Adrenal gland (tissue), 12 donors: ENCODE data around the gene ZBTB44. TPM values are rescaled to one million over a fixed set of nuclear protein-coding genes. Genes with fewer than 3 reads are reported as not detected.
A peak's percentile ranks its signal among the peaks of the same experiment; 100 is the strongest.

Experiments used
- DNase-seq, 7 donors: peaks; one replicate each; pipeline ENCODE4 v3.0.0-alpha.2; 2019 to 2020
- H3K27ac ChIP-seq, 5 donors: fragments of 200-600 bp; sonication (generic) in 4 of 5; 1 replicate in 3 of 5; 2 replicates in 2 of 5; pipeline versions ENCODE4 v1.5.1 to v1.8.0; 2016 to 2020; ENCODE audit warnings: mild to moderate bottlenecking in 1 of 5
- H3K27me3 ChIP-seq: fragments of 200-600 bp; 2 replicates; pipeline ENCODE4 v1.8.0; 2021
- H3K36me3 ChIP-seq, 2 donors: fragments of 200-600 bp; replicated peaks in 1 of 2; 1 replicate in 1 of 2; 2 replicates in 1 of 2; pipeline versions ENCODE4 v1.5.1 to v1.8.0; 2018 to 2022
- H3K4me1 ChIP-seq, 2 donors: fragments of 200-600 bp; replicated peaks in 1 of 2; 1 replicate in 1 of 2; 2 replicates in 1 of 2; pipeline versions ENCODE4 v1.5.1 to v1.8.0; 2018 to 2021
- H3K4me3 ChIP-seq, 4 donors: fragments of 200-600 bp; sonication (generic) in 3 of 4; one replicate each; pipeline ENCODE4 v1.5.1; 2016 to 2018
- H3K9me3 ChIP-seq, 3 donors: fragments of 200-600 bp; sonication (generic) in 1 of 3; replicated peaks in 1 of 3; 1 replicate in 2 of 3; 2 replicates in 1 of 3; pipeline versions ENCODE4 v1.5.1 to v1.8.0; 2016 to 2021
- POLR2A ChIP-seq, 2 donors: fragments of 450-650 bp; IDR thresholded peaks; one replicate each; pipeline ENCODE4 v1.6.1; 2017; ENCODE audit warnings: antibody characterized with exemption in 2 of 2, mild to moderate bottlenecking in 2 of 2, moderate library complexity in 1 of 2
- WGBS, 4 donors: extraction: QIAGEN DNeasy Blood & Tissue Kit in 2 of 4; methylation state at CpG; one replicate each; pipeline versions ENCODE4 v1.1.5 to v1.1.7; 2013 to 2017; 5-methylcytosine and 5-hydroxymethylcytosine counted together
- intact Hi-C, 2 donors: fragments of 100-400 bp; cut with DNase I; formaldehyde crosslinking; loops; one replicate each; pipeline versions ENCODE4 v1.14.1 to v1.15.0; 2022 to 2023
- polyA plus RNA-seq, 3 donors: library from polyadenylated mRNA; stranded (reverse); fragments of 200-250 nt in 2 of 3; fragments of 350-450 nt in 1 of 3; fragmentation: Illumina TruSeq in 1 of 3; extraction: RNeasy Lipid Tissue Mini Kit (QIAGEN cat#74804) in 1 of 3; gene quantifications; one replicate each; pipeline ENCODE4 v1.2.3, GENCODE V29; 2013 to 2014
- total RNA-seq, 9 donors: library from RNA; depleted of rRNA in 4 of 9; stranded (reverse); fragments of >200 nt in 4 of 9; fragments of 120-200 nt in 1 of 9; fragmentation: NEBNext Ultra II Directional in 1 of 9; extraction: Animal tissue kit (Norgen Biotek cat#: 25700) in 1 of 9; gene quantifications; one replicate each; pipeline versions ENCODE4 v1.1.0 to v1.2.4, GENCODE V29; 2013 to 2023
- TF ChIP-seq, protein P1 (sequence below), 6 experiments: fragments of 450-650 bp in 4 of 6; fragments of 200-600 bp in 2 of 6; sonication (generic) in 1 of 6; IDR thresholded peaks; 1 replicate in 5 of 6; 2 replicates in 1 of 6; pipeline versions ENCODE4 v1.5.1 to v1.8.0; 2016 to 2021; ENCODE audit warnings: antibody characterized with exemption in 6 of 6, mild to moderate bottlenecking in 2 of 6, moderate library complexity in 1 of 6
- donor health status: healthy with polysubstance abuse.
- donor health status: Bipolar disorder and iron deficiency.
- donor health status: DM: yes; HTN: yes; CAD: no.
- donor health status: DM: no; HTN: no; CAD: no.
- donor health status: DM: no; HTN: no; CAD: no.
- donor health status: DM: yes; HTN: yes; CAD: no.

The ZBTB44 gene
- total and polyA plus RNA-seq, 12 donors, result 10.1 to 94.3 (median 39.6) TPM

DNA sequence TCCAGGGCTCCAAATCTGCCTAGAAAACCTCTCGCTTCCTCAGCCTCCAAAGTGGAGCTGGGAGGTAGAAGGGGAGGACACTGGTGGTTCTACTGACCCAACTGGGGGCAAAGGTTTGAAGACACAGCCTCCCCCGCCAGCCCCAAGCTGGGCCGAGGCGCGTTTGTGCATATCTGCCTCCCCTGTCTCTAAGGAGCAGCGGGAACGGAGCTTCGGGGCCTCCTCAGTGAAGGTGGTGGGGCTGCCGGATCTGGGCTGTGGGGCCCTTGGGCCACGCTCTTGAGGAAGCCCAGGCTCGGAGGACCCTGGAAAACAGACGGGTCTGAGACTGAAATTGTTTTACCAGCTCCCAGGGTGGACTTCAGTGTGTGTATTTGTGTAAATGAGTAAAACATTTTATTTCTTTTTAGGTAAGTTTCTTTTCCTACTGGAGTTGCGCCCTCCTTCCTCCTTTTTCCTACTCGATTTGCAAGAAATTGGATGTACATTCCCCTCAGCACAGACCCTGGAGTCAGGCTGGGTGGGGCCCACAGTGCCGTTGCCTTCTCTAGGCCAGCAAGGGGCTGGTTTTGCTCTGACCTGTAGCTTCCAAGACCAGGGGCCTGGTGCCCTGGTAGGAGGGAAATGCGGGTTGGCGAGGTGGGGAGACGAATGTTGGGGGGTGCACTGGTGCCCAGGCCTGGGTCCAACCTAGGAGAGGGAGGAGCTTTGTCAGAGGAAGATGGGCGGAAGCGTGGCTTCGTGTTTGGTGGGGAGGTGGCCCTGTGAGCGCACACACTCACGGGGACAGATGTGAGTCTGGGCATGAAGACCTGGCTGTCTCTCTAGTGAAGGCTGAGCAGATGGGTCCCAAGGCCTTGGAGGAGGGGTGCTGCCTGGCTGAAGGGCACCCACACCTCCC, 104.5 kb downstream of the ZBTB44 start:
- peak in 3 of 7 donors; percentile 9 to 25 (median 14) for DNase-seq
- TF ChIP-seq, protein P1, sequence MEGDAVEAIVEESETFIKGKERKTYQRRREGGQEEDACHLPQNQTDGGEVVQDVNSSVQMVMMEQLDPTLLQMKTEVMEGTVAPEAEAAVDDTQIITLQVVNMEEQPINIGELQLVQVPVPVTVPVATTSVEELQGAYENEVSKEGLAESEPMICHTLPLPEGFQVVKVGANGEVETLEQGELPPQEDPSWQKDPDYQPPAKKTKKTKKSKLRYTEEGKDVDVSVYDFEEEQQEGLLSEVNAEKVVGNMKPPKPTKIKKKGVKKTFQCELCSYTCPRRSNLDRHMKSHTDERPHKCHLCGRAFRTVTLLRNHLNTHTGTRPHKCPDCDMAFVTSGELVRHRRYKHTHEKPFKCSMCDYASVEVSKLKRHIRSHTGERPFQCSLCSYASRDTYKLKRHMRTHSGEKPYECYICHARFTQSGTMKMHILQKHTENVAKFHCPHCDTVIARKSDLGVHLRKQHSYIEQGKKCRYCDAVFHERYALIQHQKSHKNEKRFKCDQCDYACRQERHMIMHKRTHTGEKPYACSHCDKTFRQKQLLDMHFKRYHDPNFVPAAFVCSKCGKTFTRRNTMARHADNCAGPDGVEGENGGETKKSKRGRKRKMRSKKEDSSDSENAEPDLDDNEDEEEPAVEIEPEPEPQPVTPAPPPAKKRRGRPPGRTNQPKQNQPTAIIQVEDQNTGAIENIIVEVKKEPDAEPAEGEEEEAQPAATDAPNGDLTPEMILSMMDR (IDR thresholded peaks at IDR 0.05), result no peak
- TF ChIP-seq POLR2A (IDR thresholded peaks at IDR 0.05), result no peak
- Histone ChIP-seq H3K4me1 (no peaks in the 10 kb centered on the region), H3K36me3 (no peaks in the 10 kb centered on the region), H3K9me3 (no peaks in the 10 kb centered on the region), H3K27me3 (no peaks in the 10 kb centered on the region), H3K27ac (no peak overlapping the region), H3K4me3 (no peak overlapping the region)
- WGBS, 4 donors, result 80 to 88% (median 82%) methylated on average over 21 to 23 of the region's 23 CpGs
- intact Hi-C loops, result loop anchor here (5.0 to 10.0 kb wide), 2 partner anchors 105 to 217 kb away; partner anchors contain the start of genes ADAMTS8 (in 2 of the 2) and ZBTB44 (in 1 of the 2)

DNA sequence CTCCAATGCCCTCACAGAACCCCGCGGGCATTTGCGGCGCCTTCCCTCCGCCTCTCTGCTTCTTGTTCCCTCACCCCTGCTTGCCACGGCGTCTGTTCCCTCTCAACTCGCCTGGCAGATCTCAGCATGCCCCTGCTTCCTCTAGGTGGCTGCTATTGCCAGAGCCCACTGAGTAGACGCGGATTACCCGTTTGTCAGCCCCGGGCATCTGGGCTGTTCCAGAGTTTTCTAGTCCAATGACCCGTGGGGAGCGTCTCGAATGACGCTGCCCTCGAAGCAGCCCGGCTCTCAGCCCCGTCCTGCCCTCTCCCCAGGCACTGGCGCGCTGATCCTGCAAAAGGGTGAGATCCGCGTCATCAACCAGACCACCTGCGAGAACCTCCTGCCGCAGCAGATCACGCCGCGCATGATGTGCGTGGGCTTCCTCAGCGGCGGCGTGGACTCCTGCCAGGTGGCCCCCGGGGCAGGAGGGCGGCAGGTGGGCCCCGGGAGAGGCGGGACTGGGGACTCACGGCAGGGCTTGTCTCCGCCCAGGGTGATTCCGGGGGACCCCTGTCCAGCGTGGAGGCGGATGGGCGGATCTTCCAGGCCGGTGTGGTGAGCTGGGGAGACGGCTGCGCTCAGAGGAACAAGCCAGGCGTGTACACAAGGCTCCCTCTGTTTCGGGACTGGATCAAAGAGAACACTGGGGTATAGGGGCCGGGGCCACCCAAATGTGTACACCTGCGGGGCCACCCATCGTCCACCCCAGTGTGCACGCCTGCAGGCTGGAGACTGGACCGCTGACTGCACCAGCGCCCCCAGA, 105.4 kb downstream of the ZBTB44 start:
- Histone ChIP-seq H3K4me3 (no peak overlapping the region), H3K36me3 (no peaks in the 10 kb centered on the region), H3K4me1 (no peaks in the 10 kb centered on the region), H3K27ac (no peak overlapping the region), H3K27me3 (no peaks in the 10 kb centered on the region), H3K9me3 (no peaks in the 10 kb centered on the region)
- WGBS, 4 donors, result 86 to 93% (median 91%) methylated on average over 31 to 53 of the region's 53 CpGs
- DNase-seq, result peak in 4 of 7 donors; percentile 4 to 25 (median 14)
- TF ChIP-seq, protein P1 (IDR thresholded peaks at IDR 0.05), result no peak
- TF ChIP-seq POLR2A (IDR thresholded peaks at IDR 0.05), result no peak
- intact Hi-C loops, result no loop called here

DNA sequence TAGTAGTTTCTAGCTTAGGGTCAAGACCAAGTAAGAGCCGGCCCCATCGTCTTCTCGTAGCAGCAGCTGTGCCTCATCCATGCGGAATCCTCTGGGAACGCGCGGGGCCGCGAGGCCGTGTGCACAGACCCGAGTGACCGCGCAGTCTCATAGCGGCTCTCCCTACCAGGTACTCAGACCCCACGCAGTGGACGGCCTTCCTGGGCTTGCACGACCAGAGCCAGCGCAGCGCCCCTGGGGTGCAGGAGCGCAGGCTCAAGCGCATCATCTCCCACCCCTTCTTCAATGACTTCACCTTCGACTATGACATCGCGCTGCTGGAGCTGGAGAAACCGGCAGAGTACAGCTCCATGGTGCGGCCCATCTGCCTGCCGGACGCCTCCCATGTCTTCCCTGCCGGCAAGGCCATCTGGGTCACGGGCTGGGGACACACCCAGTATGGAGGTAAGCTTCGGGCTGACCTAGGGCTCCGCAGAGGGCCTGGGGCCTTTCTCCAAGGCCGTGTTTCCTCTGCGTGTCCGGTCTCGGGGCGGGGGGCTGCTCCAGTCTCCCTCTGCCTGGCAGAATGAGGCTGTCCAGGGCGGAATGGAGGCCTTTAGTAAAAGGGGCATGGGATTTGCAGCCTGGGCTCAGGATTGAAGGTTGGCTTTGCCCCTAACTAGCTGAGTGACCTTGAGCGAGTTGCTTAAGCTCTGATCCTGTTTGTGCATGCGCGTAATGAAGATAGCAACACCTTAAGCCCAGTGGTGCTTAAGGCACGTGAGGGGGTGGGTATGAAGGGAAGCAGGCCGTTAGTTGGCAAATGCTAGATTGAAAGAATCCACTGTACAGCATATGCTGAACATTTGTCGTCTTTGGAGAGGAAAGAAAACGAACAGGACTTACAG, 106.2 kb downstream of the ZBTB44 start:
- TF ChIP-seq, protein P1 (IDR thresholded peaks at IDR 0.05), result no peak
- TF ChIP-seq POLR2A (IDR thresholded peaks at IDR 0.05), result no peak
- H3K4me1 ChIP-seq, result no peaks in the 10 kb centered on the region
- no peak overlapping the region for H3K4me3 ChIP-seq
- WGBS, 4 donors, result 87 to 94% (median 93%) methylated on average over 11 to 45 of the region's 45 CpGs
- no peaks in the 10 kb centered on the region for H3K27me3 ChIP-seq
- no peaks in the 10 kb centered on the region for H3K9me3 ChIP-seq
- DNase-seq, result peak in 4 of 7 donors; percentile 6 to 37 (median 12)
- no peak overlapping the region for H3K27ac ChIP-seq
- H3K36me3 ChIP-seq, result no peaks in the 10 kb centered on the region
- intact Hi-C loops, result no loop called here
